ENCODE results near the gene UNCX. TPM values are rescaled to one million over a fixed set of nuclear protein-coding genes. Genes with fewer than 3 reads are reported as not detected.

The UNCX gene
- polyA plus RNA-seq, 4 donors: not detected

GRCh38 chr7:1283941-1284742 lies 51.5 kb downstream of the UNCX start:
- Histone ChIP-seq H3K4me1 (ENCODE audit: control insufficient read depth in 3 of 3, insufficient read depth in 2 of 3, low read depth in 1 of 3, low read length in 2 of 3) (no peaks in the 10 kb centered on the region), H3K4me3 (ENCODE audit: low read depth in 1 of 3, low read length in 3 of 3) (no peak overlapping the region), H3K36me3 (ENCODE audit: control insufficient read depth in 3 of 3, insufficient read depth in 2 of 3, low read depth in 1 of 3, low read length in 3 of 3) (no peaks in the 10 kb centered on the region), H3K9me3 (ENCODE audit: control insufficient read depth in 2 of 2, insufficient read depth in 1 of 2, low read depth in 1 of 2, low read length in 1 of 2) (no peaks in the 10 kb centered on the region), H3K27me3 (ENCODE audit: control insufficient read depth in 3 of 3, insufficient read depth in 3 of 3, low read length in 3 of 3) (peaks cover 2 to 17% (median 12%) of the 10 kb centered on the region in 3 donors), H3K27ac (ENCODE audit: low read depth in 1 of 3, low read length in 2 of 3) (no peak overlapping the region)
- WGBS, 3 donors: 56 to 65% (median 57%) methylated on average over 15 to 19 of the region's 19 CpGs
- FAIRE-seq (no peak), DNase-seq (no peak)

- no peak overlapping the region for H3K27ac ChIP-seq (ENCODE audit: low read depth in 1 of 3, low read length in 2 of 3)
- DNase-seq (no peak), FAIRE-seq (no peak)
- WGBS, 3 donors: 69 to 77% (median 74%) methylated on average over 20 of the region's 20 CpGs
- no peaks in the 10 kb centered on the region for H3K9me3 ChIP-seq (ENCODE audit: control insufficient read depth in 2 of 2, insufficient read depth in 1 of 2, low read depth in 1 of 2, low read length in 1 of 2)
- H3K27me3 ChIP-seq (ENCODE audit: control insufficient read depth in 3 of 3, insufficient read depth in 3 of 3, low read length in 3 of 3): peaks cover 4 to 25% (median 16%) of the 10 kb centered on the region in 3 donors
- H3K36me3 ChIP-seq (ENCODE audit: control insufficient read depth in 3 of 3, insufficient read depth in 2 of 3, low read depth in 1 of 3, low read length in 3 of 3): no peaks in the 10 kb centered on the region
- no peaks in the 10 kb centered on the region for H3K4me1 ChIP-seq (ENCODE audit: control insufficient read depth in 3 of 3, insufficient read depth in 2 of 3, low read depth in 1 of 3, low read length in 2 of 3)
- H3K4me3 ChIP-seq (ENCODE audit: low read depth in 1 of 3, low read length in 3 of 3): no peak overlapping the region
Measured at GRCh38 chr7:1284743-1285458, 52.2 kb downstream of the UNCX start.

GRCh38 chr7:1285556-1286301 lies 53.1 kb downstream of the UNCX start:
- no peak overlapping the region for H3K4me3 ChIP-seq (ENCODE audit: low read depth in 1 of 3, low read length in 3 of 3)
- FAIRE-seq: no peak
- no peaks in the 10 kb centered on the region for H3K9me3 ChIP-seq (ENCODE audit: control insufficient read depth in 2 of 2, insufficient read depth in 1 of 2, low read depth in 1 of 2, low read length in 1 of 2)
- no peak overlapping the region for H3K27ac ChIP-seq (ENCODE audit: low read depth in 1 of 3, low read length in 2 of 3)
- no peaks in the 10 kb centered on the region for H3K36me3 ChIP-seq (ENCODE audit: control insufficient read depth in 3 of 3, insufficient read depth in 2 of 3, low read depth in 1 of 3, low read length in 3 of 3)
- no peak for DNase-seq
- 76 to 85% (median 80%) methylated on average over 34 to 39 of the region's 39 CpGs for WGBS, 3 donors
- peaks cover 4 to 33% (median 20%) of the 10 kb centered on the region in 3 donors for H3K27me3 ChIP-seq (ENCODE audit: control insufficient read depth in 3 of 3, insufficient read depth in 3 of 3, low read length in 3 of 3)
- no peaks in the 10 kb centered on the region for H3K4me1 ChIP-seq (ENCODE audit: control insufficient read depth in 3 of 3, insufficient read depth in 2 of 3, low read depth in 1 of 3, low read length in 2 of 3)

Other genes starting within 250 kb of the UNCX start
- 1,000 to 10,000 TPM in 1 of 4 donors, 1 to 10 TPM in 1, under 1 TPM in 2; 0.81 to 1,098 (median 1.1) TPM for gene CYP2W1, start 249.7 kb upstream of the UNCX start, polyA plus RNA-seq
- 10 to 100 TPM in 1 of 4 donors, 1 to 10 TPM in 3; 1.1 to 13.4 (median 2.7) TPM for gene GPR146, start 188.3 kb upstream of the UNCX start, polyA plus RNA-seq
- gene GPER1, start 144.8 kb upstream of the UNCX start, polyA plus RNA-seq: 1 to 10 TPM in 2 of 4 donors, under 1 TPM in 2; 0.54 to 4.7 (median 0.99) TPM
- 10 to 100 TPM; 18.7 to 84.5 (median 50.5) TPM for gene ZFAND2A, start 72.7 kb upstream of the UNCX start, polyA plus RNA-seq
- 100 to 1,000 TPM in 2 of 4 donors, 10 to 100 TPM in 2; 67.9 to 533 (median 264) TPM for gene MICALL2, start 226.6 kb downstream of the UNCX start, polyA plus RNA-seq